BLaER1 treated with 17β-estradiol and CSF1 and Interleukin-3, amounts not matched to agents 10 nM and 100 nM (cell line): ENCODE results near the gene ITGB7.
A peak's percentile ranks its signal among the peaks of the same experiment; 100 is the strongest.

Experiments used
- H3K27ac ChIP-seq, 11 experiments: shearing (Covaris generic); formaldehyde crosslinking; 2 replicates each; pipeline ENCODE4 v1.8.1; 2022
- H3K27me3 ChIP-seq, 11 experiments: shearing (Covaris generic); formaldehyde crosslinking; 2 replicates each; pipeline ENCODE4 v1.8.1; 2022
- H3K36me3 ChIP-seq, 11 experiments: shearing (Covaris generic); formaldehyde crosslinking; 2 replicates each; pipeline ENCODE4 v1.8.1; 2022
- H3K4me1 ChIP-seq, 10 experiments: shearing (Covaris generic); formaldehyde crosslinking; 2 replicates each; pipeline ENCODE4 v1.8.1; 2022
- H3K4me2 ChIP-seq, 11 experiments: shearing (Covaris generic); formaldehyde crosslinking; 2 replicates each; pipeline ENCODE4 v1.8.1; 2022
- H3K4me3 ChIP-seq, 10 experiments: shearing (Covaris generic); formaldehyde crosslinking; 2 replicates each; pipeline ENCODE4 v1.8.1; 2022
- H3K9ac ChIP-seq, 11 experiments: shearing (Covaris generic); formaldehyde crosslinking; 2 replicates each; pipeline ENCODE4 v1.8.1; 2022
- H3K9me3 ChIP-seq, 11 experiments: shearing (Covaris generic); formaldehyde crosslinking; replicated peaks in 1 of 11; 2 replicates each; pipeline ENCODE4 v1.8.1; 2022
- H4K20me1 ChIP-seq, 11 experiments: shearing (Covaris generic); formaldehyde crosslinking; 2 replicates each; pipeline ENCODE4 v1.8.1; 2022
- Cebpa-rat ChIP-seq, 11 experiments: shearing (Covaris generic); IDR thresholded peaks; 2 replicates each; pipeline ENCODE4 v1.8.1; 2022

ITGB7 gene

DNA sequence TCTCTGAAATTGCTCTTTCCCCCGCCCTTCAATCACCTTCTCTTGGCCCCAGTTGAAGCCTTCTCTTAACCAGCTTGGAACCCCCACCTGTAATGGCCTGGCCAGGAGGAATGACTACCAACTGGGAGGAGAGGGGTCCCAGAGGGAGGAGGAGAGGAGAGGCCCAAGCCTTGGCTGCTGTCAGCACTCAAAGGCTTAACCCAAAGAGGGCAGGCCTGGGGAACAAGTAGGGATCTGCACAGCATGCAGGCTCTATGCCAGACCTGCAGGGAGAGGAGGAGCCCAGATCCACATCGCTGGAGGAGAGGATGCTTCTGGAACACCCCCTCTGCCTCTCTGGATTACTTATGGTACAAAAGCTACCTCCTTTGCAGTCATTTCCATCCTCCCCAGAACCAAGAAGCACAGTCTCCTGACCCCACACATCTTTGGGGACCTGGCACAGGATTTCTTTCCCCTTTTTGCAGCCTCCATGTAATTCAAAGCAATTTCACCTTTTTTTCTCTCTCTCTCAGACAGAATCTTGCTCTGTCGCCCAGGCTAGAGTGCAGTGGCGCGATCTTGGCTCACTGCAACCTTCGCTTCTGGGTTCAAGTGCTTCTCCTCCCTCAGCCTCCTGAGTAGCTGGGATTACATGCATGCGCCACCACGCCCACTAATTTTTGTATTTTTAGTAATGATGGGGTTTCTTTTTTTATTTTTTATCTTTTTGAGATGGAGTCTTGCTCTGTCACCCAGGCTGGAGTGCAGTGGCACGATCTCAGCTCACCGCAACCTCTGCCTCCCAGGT is 18.8 kb upstream of the ITGB7 start:
- Histone ChIP-seq H3K27ac (peak overlapping the region in 2 of 11 experiments; percentile 88 to 93; a peak in 3 of 22 replicates), H3K27me3 (no peaks in the 10 kb centered on the region), H3K4me2 (peak overlapping the region; percentile 81 to 99 (median 97); a peak in 19 of 22 replicates), H3K9ac (no peak overlapping the region; a peak in 1 of 22 replicates), H3K4me1 (peaks cover 40 to 87% (median 71%) of the 10 kb centered on the region in 10 experiments), H3K4me3 (no peak overlapping the region), H3K36me3 (peaks cover 0 to 20% (median 0%) of the 10 kb centered on the region in 11 experiments; a peak in 8 of 22 replicates), H4K20me1 (no peaks in the 10 kb centered on the region), H3K9me3 (no peaks in the 10 kb centered on the region)
- no peak for TF ChIP-seq Cebpa-rat (IDR thresholded peaks at IDR 0.05)

DNA sequence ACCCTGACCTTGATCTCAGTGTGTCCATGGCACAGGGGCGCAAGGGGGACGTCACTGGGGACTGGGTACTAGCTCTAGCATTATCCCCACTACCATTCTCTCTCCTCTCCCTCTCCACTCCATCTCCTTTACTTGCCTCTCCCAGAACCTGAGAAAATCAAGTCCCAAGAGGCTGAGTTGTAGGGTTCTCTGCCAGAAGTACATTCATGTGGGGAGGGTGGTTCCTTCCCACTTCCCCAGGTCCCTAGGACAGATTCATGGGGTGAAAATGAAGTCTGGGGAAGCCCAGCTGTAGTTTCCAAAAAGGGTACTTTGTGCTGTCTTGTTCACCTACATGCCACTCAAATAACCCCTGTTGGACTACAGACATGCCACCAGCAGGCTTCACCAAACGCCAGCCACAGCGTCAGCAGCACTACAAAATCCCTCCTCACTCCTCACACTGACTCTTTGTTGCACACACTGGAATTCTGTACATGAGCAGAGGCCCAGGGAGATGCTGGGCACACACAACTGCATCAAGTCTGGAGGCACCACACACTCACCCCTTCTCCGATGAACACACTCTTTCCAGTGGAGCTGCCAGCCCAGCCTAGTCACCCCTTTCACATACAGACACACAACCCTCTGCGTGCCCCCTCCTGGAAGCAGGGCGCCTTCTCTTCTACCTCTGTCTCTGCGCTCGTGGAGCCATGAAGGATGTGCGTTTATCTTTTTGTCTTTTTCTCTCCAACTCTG is 18.0 kb upstream of the ITGB7 start:
- Histone ChIP-seq H3K9ac (peak overlapping the region in 4 of 11 experiments; percentile 17 to 87 (median 38); a peak in 5 of 22 replicates), H3K4me3 (no peak overlapping the region), H3K36me3 (peaks cover 0 to 20% (median 0%) of the 10 kb centered on the region in 11 experiments; a peak in 8 of 22 replicates), H3K27ac (peak overlapping the region in 6 of 11 experiments; percentile 86 to 94 (median 92); a peak in 9 of 22 replicates), H3K9me3 (no peaks in the 10 kb centered on the region), H3K27me3 (no peaks in the 10 kb centered on the region), H3K4me1 (peaks cover 40 to 81% (median 66%) of the 10 kb centered on the region in 10 experiments), H4K20me1 (no peaks in the 10 kb centered on the region), H3K4me2 (peak overlapping the region; percentile 81 to 99 (median 97))
- TF ChIP-seq Cebpa-rat (IDR thresholded peaks at IDR 0.05), result no peak

DNA sequence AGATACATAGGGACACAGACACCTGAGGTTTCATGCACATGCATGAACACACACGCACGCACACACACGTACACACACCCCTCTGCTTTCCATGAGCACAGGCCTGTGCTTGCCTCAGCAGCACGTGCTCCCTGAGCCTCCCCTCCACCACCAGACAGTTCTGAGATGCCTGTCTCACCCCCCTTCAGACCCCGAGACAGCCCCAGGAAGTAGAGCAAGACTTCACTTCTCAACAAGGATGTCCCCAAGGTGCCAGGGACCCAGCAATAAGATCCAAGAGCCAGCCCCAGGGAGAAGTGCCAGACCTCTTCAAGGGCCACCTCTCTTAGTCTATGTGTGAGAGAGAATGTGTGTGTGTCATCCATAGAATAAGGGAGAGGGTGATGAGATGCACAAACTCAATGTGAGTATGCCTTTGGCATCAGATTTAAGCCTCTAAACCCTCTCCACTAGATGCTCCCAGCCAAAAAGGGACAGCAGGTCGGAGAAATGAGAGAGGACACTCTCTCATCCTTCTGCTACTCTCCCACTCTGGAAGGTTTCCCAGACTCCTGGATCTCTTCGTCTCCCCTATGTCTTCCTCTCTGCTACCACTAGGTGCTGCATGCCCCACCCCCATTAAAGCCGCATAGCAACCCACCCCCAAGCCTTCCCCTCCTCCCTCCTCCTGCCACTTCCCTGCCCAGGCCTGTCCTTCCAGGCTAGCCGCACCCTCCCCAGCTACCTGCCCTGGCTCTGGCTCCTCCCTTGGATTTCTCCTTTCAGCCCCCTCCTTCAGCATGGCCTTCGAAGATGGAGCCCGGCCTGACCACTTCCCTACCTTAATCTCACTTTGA is 17.2 kb upstream of the ITGB7 start:
- Histone ChIP-seq H3K27me3 (no peaks in the 10 kb centered on the region), H3K4me3 (peak overlapping the region in 6 of 10 experiments; percentile 25 to 89 (median 48); a peak in 8 of 20 replicates), H3K9ac (peak overlapping the region; percentile 50 to 91 (median 86); a peak in 19 of 22 replicates), H3K9me3 (no peaks in the 10 kb centered on the region), H4K20me1 (no peaks in the 10 kb centered on the region), H3K4me1 (peaks cover 45 to 75% (median 66%) of the 10 kb centered on the region in 10 experiments), H3K27ac (peak overlapping the region; percentile 60 to 96 (median 92); a peak in 20 of 22 replicates), H3K36me3 (peaks cover 0 to 20% (median 0%) of the 10 kb centered on the region in 11 experiments; a peak in 8 of 22 replicates), H3K4me2 (peak overlapping the region; percentile 81 to 99 (median 97))
- no peak for TF ChIP-seq Cebpa-rat (IDR thresholded peaks at IDR 0.05)

DNA sequence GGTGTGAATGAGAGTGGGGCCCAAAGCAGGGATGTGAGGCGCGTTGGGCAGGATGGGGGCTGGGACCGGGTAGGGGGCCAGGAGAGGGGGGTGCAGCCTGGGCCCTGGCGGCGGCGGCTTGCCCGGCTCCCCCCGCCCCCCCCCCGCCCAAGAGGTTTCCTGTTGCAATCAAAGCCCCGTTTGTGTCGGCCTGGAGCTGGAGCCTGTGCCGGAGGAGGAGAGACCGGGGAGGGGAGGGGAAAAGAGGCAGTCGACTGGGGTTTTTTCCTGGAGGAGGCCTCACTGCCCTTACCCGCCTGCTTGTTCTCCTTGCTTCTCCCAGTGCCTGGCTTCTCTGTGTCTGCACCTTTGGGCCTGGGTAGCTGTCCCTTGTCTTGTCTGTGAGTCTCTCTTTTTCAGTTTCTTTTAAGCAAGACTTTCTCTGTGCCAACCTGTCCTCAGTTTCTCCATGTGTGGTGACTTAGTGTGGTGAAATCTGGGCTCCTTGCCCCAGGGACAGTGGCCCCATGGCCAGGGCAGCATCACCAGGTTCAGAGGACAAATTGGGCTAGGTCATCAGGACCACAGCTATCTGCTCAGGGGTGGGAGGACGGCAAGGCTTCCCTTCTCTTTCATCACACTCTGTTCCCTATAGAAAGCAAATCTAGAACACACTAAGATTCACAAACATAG is 16.5 kb upstream of the ITGB7 start:
- Histone ChIP-seq H3K27me3 (no peaks in the 10 kb centered on the region), H3K27ac (peak overlapping the region; percentile 60 to 96 (median 92); a peak in 20 of 22 replicates), H3K9ac (peak overlapping the region; percentile 50 to 91 (median 86); a peak in 20 of 22 replicates), H3K36me3 (peaks cover 0 to 20% (median 0%) of the 10 kb centered on the region in 11 experiments; a peak in 8 of 22 replicates), H4K20me1 (no peaks in the 10 kb centered on the region), H3K4me2 (peak overlapping the region; percentile 81 to 99 (median 97)), H3K9me3 (no peaks in the 10 kb centered on the region), H3K4me1 (peaks cover 51 to 74% (median 66%) of the 10 kb centered on the region in 10 experiments), H3K4me3 (peak overlapping the region in 7 of 10 experiments; percentile 25 to 89 (median 62); a peak in 13 of 20 replicates)
- TF ChIP-seq Cebpa-rat (IDR thresholded peaks at IDR 0.05), result no peak

DNA sequence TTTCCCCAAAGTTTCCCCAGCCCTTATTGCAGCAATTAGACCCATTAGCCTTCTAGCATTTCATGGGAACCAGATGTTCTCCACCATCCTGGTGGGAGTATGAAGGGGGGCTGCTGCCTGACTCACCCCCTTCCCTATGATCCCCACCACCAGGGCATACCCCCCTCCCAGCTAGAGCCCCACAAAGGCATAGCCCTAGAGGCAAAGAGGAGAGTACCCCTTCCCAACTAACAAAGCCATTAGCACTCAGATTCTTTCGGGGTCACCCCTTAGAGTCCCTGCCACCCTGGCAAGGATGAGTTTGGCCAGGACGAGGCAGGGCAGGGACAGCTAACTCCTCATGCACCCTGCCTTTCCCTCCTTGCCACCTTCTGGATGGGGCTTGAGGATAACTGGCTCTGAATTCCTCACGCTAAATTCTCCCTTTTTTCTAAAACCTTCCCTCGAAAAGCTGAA is 15.8 kb upstream of the ITGB7 start:
- Histone ChIP-seq H3K4me3 (peak overlapping the region in 7 of 10 experiments; percentile 16 to 89 (median 75); a peak in 11 of 20 replicates), H4K20me1 (no peaks in the 10 kb centered on the region), H3K36me3 (peaks cover 0 to 16% (median 0%) of the 10 kb centered on the region in 11 experiments; a peak in 8 of 22 replicates), H3K4me1 (peaks cover 58 to 74% (median 69%) of the 10 kb centered on the region in 10 experiments), H3K4me2 (peak overlapping the region; percentile 81 to 99 (median 97)), H3K9me3 (no peaks in the 10 kb centered on the region), H3K9ac (peak overlapping the region; percentile 50 to 91 (median 86); a peak in 21 of 22 replicates), H3K27ac (peak overlapping the region in 10 of 11 experiments; percentile 78 to 96 (median 92); a peak in 18 of 22 replicates), H3K27me3 (no peaks in the 10 kb centered on the region)
- no peak for TF ChIP-seq Cebpa-rat (IDR thresholded peaks at IDR 0.05)

DNA sequence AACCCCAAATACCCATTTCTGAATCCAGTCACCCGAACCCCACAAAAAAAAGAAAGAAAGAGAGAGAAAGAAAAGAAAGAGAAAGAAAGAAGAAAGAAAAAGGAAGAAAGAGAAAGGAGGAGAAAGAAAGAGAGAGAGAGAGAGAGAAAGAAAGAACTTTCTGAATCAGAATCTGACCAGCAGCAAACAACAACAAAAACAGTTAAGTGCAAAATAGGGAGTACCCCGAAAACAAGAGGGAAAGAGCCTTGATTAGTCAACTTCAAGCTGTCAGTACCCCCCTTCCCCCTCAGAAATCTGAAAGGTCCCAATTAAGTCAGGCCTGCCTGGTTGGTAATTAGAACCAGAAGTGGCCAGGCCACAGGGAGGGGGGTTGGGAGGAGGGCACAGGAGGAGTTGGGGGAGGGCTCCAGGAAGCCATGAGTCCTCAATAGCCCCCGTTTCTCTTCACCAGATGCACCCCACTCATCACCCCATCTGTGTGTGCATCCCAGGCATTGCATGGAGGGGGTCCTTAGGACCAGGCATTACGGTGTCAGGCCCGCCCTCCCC is 15.2 kb upstream of the ITGB7 start:
- peak overlapping the region; percentile 82 to 93 (median 86); a peak in 21 of 22 replicates for H3K9ac ChIP-seq
- H3K4me2 ChIP-seq, result peak overlapping the region; percentile 81 to 99 (median 97)
- H3K27ac ChIP-seq, result peak overlapping the region; percentile 78 to 97 (median 93); a peak in 20 of 22 replicates
- no peak for TF ChIP-seq Cebpa-rat (IDR thresholded peaks at IDR 0.05)
- H3K4me1 ChIP-seq, result peaks cover 64 to 78% (median 73%) of the 10 kb centered on the region in 10 experiments
- H3K9me3 ChIP-seq, result no peaks in the 10 kb centered on the region
- H3K27me3 ChIP-seq, result no peaks in the 10 kb centered on the region
- no peaks in the 10 kb centered on the region for H4K20me1 ChIP-seq
- H3K36me3 ChIP-seq, result peaks cover 0 to 10% (median 0%) of the 10 kb centered on the region in 11 experiments; a peak in 8 of 22 replicates
- H3K4me3 ChIP-seq, result peak overlapping the region; percentile 62 to 89 (median 72); a peak in 17 of 20 replicates
